HepG2 (cell line): ENCODE data around the gene CDC6. TPM values are rescaled to one million over a fixed set of nuclear protein-coding genes. Genes with fewer than 3 reads are reported as not detected.
A peak's percentile ranks its signal among the peaks of the same experiment; 100 is the strongest.

Experiments used
- ARID2 ChIP-seq: sonication (generic); formaldehyde crosslinking; IDR thresholded peaks from 2 replicates; pipeline ENCODE4 v1.8.1; 2022; ENCODE audit warnings: mild to moderate bottlenecking, missing genetic modification reagents, borderline replicate concordance
- BRD4 ChIP-seq: sonication (generic); formaldehyde crosslinking; IDR thresholded peaks from 2 replicates; pipeline ENCODE4 v1.4.0; 2020; ENCODE audit warnings: missing genetic modification reagents
- FOSL2 ChIP-seq: sonication (generic); formaldehyde crosslinking; IDR thresholded peaks from 2 replicates; pipeline ENCODE4 v1.4.0; 2020; ENCODE audit warnings: missing genetic modification reagents
- REXO4 ChIP-seq: sonication (generic); formaldehyde crosslinking; IDR thresholded peaks from 2 replicates; pipeline ENCODE4 v1.8.0; 2022; ENCODE audit warnings: missing genetic modification reagents, mild to moderate bottlenecking, borderline replicate concordance
- RXRB ChIP-seq: IDR thresholded peaks from 2 replicates; pipeline ENCODE4 v1.6.1; 2016; ENCODE audit warnings: borderline replicate concordance, missing genetic modification reagents, missing compliant biosample characterization
- ZNF33A ChIP-seq: sonication (generic); formaldehyde crosslinking; IDR thresholded peaks from 2 replicates; pipeline ENCODE4 v1.5.1; 2020; ENCODE audit warnings: missing genetic modification reagents, mild to moderate bottlenecking, moderate library complexity, borderline replicate concordance
- ZNF567 ChIP-seq: sonication (generic); formaldehyde crosslinking; IDR thresholded peaks from 2 replicates; pipeline ENCODE4 v1.8.1; 2023; ENCODE audit warnings: mild to moderate bottlenecking, missing genetic modification reagents, borderline replicate concordance
- polyA plus RNA-seq, 8 experiments: library from polyadenylated mRNA; depleted of rRNA in 3 of 8; stranded (reverse) in 7 of 8; unstranded in 1 of 8; fragments of >200 nt; fragmentation: Illumina TruSeq in 4 of 8; extraction: Trizol in 4 of 8; gene quantifications; 2 replicates each; pipeline versions ENCODE4 v1.2.1 to v1.2.3, GENCODE V29; 2011 to 2016; ENCODE audit warnings: low read depth in 4 of 8, missing spikeins in 1 of 8, mixed read lengths in 1 of 8; ENCODE audit not compliant: insufficient read depth in 1 of 8
- total RNA-seq, 5 experiments: library from RNA; depleted of rRNA; stranded (reverse); fragments of >200 nt; fragmentation: Illumina TruSeq; extraction: Trizol; gene quantifications; 2 replicates each; pipeline ENCODE4 v1.2.3, GENCODE V29; 2016; ENCODE audit warnings: low read depth in 1 of 5
- TF ChIP-seq, protein P1 (sequence below): sonication (generic); formaldehyde crosslinking; conservative IDR thresholded peaks from 2 replicates; pipeline ENCODE4 v1.8.0; 2022; ENCODE audit warnings: low read depth, missing genetic modification reagents
- TF ChIP-seq, protein P2 (sequence below): sonication (generic); formaldehyde crosslinking; IDR thresholded peaks from 2 replicates; pipeline ENCODE4 v1.8.1; 2023; ENCODE audit warnings: mild to moderate bottlenecking, missing genetic modification reagents, borderline replicate concordance
- TF ChIP-seq, protein P3 (sequence below): sonication (generic); formaldehyde crosslinking; IDR thresholded peaks from 2 replicates; pipeline ENCODE4 v1.4.0; 2020; ENCODE audit warnings: missing genetic modification reagents, borderline replicate concordance
- TF ChIP-seq, protein P4 (sequence below): IDR thresholded peaks from 2 replicates; pipeline ENCODE4 v1.6.1; 2018; ENCODE audit warnings: missing genetic modification reagents
- TF ChIP-seq, protein P5 (sequence below): sonication (generic); formaldehyde crosslinking; IDR thresholded peaks from 2 replicates; pipeline ENCODE4 v1.4.0; 2020; ENCODE audit warnings: missing genetic modification reagents

Gene CDC6
- total and polyA plus RNA-seq, 2 of the 13 experiments (the other 11 are each of a cell fraction or from before 2014, with no cell fraction given), result 17.4 to 114 TPM

DNA sequence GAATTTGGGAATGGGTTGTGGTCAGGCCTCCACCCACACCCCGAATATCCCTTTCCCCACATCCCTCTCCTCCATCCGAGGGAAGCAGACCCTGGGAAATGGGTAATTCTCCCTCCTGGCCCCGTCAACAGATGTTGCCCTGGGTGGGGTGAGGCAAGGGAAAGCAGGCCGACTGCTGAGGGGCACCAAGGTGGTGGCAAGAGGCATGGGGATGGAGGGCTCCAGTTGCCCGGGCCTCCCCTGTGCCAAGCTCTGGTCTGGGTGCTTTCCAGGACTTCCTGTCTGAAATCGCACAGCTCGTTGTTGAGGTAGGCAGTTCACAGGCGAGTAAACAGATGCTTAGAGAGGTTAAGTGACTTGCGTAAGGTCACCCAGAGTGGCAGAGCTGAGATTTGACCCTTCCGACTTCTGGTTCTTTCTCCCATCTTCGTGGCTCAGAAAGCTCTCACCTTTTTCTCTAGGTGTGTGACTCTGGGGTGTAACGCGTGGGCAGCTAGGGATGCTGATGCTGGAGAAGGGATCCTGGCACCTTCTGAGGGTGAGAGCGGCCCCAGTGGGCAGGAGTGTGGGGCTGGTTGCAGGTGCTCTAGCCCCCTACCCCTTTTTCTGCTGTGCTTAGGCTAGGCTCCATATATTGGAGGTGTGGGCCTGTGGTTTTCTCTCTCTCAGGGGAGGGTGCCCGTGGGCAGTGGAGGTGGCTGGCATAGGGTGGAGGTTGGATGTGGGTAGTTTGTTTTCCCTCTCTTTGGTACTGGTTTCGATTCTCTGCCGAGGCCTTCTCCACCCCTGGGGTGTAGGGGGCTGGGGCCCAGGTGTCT is 38.5 kb downstream of the CDC6 start (continued):
- TF ChIP-seq RXRB (CRISPR knock-in tag), result peak; percentile 72; the same call in 1 of the 2 replicates
- TF ChIP-seq BRD4 (CRISPR knock-in tag), result no peak
- no peak for TF ChIP-seq ZNF33A
- peak; percentile 34 for TF ChIP-seq FOSL2
- TF ChIP-seq, protein P1, sequence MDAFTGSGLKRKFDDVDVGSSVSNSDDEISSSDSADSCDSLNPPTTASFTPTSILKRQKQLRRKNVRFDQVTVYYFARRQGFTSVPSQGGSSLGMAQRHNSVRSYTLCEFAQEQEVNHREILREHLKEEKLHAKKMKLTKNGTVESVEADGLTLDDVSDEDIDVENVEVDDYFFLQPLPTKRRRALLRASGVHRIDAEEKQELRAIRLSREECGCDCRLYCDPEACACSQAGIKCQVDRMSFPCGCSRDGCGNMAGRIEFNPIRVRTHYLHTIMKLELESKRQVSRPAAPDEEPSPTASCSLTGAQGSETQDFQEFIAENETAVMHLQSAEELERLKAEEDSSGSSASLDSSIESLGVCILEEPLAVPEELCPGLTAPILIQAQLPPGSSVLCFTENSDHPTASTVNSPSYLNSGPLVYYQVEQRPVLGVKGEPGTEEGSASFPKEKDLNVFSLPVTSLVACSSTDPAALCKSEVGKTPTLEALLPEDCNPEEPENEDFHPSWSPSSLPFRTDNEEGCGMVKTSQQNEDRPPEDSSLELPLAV (CRISPR knock-in tag), result no peak
- no peak for TF ChIP-seq ARID2 (CRISPR knock-in tag)
- no peak for TF ChIP-seq REXO4 (CRISPR knock-in tag)
- TF ChIP-seq, protein P2, sequence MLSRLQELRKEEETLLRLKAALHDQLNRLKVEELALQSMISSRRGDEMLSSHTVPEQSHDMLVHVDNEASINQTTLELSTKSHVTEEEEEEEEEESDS (CRISPR knock-in tag), result no peak
- TF ChIP-seq, protein P3, sequence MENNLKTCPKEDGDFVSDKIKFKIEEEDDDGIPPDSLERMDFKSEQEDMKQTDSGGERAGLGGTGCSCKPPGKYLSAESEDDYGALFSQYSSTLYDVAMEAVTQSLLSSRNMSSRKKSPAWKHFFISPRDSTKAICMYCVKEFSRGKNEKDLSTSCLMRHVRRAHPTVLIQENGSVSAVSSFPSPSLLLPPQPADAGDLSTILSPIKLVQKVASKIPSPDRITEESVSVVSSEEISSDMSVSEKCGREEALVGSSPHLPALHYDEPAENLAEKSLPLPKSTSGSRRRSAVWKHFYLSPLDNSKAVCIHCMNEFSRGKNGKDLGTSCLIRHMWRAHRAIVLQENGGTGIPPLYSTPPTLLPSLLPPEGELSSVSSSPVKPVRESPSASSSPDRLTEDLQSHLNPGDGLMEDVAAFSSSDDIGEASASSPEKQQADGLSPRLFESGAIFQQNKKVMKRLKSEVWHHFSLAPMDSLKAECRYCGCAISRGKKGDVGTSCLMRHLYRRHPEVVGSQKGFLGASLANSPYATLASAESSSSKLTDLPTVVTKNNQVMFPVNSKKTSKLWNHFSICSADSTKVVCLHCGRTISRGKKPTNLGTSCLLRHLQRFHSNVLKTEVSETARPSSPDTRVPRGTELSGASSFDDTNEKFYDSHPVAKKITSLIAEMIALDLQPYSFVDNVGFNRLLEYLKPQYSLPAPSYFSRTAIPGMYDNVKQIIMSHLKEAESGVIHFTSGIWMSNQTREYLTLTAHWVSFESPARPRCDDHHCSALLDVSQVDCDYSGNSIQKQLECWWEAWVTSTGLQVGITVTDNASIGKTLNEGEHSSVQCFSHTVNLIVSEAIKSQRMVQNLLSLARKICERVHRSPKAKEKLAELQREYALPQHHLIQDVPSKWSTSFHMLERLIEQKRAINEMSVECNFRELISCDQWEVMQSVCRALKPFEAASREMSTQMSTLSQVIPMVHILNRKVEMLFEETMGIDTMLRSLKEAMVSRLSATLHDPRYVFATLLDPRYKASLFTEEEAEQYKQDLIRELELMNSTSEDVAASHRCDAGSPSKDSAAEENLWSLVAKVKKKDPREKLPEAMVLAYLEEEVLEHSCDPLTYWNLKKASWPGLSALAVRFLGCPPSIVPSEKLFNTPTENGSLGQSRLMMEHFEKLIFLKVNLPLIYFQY (CRISPR knock-in tag), result no peak
- TF ChIP-seq, protein P4, sequence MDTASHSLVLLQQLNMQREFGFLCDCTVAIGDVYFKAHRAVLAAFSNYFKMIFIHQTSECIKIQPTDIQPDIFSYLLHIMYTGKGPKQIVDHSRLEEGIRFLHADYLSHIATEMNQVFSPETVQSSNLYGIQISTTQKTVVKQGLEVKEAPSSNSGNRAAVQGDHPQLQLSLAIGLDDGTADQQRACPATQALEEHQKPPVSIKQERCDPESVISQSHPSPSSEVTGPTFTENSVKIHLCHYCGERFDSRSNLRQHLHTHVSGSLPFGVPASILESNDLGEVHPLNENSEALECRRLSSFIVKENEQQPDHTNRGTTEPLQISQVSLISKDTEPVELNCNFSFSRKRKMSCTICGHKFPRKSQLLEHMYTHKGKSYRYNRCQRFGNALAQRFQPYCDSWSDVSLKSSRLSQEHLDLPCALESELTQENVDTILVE (CRISPR knock-in tag), result no peak
- TF ChIP-seq ZNF567 (CRISPR knock-in tag), result no peak
- TF ChIP-seq, protein P5, sequence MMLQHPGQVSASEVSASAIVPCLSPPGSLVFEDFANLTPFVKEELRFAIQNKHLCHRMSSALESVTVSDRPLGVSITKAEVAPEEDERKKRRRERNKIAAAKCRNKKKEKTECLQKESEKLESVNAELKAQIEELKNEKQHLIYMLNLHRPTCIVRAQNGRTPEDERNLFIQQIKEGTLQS, result no peak
